GM21576 (cell line): ENCODE data around the gene TNFSF10.
"Not testable (repeated sequence)": the region's sequence is repeated elsewhere in the genome, so short reads cannot be mapped to it uniquely, and the experiment has no call there.

Experiments
- ATAC-seq: cut with Tn5 transposase; IDR thresholded peaks from one replicate; pipeline ENCODE4 v1.9.1; 2021; ENCODE audit warnings: mild to moderate bottlenecking, moderate library complexity; ENCODE audit not compliant: unreplicated experiment

Gene TNFSF10

GRCh38 chr3:172544404-172544803 lies 21.2 kb upstream of the TNFSF10 start:
- no peak for ATAC-seq

- no peak for ATAC-seq
Measured at GRCh38 chr3:172543884-172544283, 20.7 kb upstream of the TNFSF10 start.

GRCh38 chr3:172543419-172543818 lies 20.2 kb upstream of the TNFSF10 start:
- ATAC-seq, result no peak

DNA sequence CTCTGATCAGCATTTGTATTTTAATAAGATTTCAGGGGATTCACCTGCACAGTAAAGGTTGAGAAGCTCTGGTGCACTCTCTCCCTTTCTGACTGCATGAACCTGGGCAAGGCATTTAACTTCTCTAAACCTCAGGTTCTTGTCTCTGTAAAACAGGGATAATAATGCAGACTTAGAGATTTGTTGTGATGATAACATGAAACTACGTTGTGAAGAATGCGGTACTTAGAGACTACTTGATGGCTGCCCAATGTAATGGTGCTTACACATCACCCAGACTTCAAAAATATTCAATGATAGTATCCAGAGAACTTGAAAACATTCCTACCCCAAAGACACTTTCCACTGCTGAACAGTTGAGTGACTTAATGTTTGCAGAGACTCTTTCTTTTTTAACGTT lies 19.8 kb upstream of the TNFSF10 start:
- ATAC-seq, result no peak

GRCh38 chr3:172541945-172542488 lies 18.8 kb upstream of the TNFSF10 start:
- no peak for ATAC-seq

DNA sequence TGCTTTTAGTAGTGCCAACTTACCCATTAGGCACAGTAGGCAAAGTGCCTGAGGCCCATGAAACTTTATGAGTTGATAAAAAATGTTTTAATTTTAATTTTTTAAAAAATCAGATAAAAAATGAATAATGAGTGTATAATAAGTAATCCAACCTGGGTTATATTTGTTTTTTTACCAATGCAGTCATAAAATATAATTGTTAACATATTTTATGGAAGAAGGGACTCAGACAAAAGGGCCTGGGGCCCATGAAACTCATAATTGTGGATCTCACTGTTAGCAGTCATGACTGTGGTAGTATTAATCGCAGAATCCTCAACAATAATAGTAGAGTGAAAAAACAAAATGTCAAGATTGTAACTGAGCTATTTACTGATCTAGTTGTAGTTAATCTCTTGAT lies 16.8 kb upstream of the TNFSF10 start:
- no peak for ATAC-seq

GRCh38 chr3:172539273-172539672 lies 16.0 kb upstream of the TNFSF10 start:
- ATAC-seq, result no peak

DNA sequence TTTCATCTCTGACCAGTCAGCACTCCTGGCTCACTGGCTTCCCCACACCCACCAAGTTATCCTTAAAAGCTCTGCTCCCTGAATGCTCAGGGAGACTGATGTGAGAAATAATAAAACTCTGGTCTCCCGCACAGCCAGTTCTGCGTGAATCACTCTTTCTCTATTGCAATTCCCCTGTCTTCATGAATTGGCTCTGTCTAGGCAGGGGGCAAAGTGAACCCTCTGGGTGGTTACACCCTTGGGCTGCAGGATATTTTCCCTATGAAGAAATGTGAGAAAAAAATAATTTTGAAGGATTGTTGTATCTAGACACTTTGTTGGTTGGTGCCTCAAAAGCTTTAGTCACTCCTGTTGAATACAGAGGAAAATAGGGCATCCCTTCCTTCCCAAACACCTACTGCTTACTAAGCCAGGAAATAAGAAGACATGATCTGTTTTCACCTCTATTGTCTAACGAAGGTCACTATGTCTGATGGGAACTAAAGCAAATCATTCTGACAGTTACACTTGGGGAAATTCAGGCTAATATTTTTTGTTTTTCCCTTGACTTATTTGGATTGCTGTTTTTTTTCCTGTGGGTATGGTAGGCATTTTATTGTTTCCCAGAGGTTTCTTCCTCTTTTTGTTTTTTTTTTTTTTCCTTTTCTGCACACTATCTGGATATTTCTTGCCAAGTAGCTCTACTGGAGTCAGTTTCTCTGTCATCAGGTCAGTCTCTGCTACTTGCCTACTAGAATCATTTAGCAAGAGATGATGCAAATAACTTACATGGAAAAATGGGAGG lies 15.3 kb upstream of the TNFSF10 start:
- ATAC-seq, result no peak

DNA sequence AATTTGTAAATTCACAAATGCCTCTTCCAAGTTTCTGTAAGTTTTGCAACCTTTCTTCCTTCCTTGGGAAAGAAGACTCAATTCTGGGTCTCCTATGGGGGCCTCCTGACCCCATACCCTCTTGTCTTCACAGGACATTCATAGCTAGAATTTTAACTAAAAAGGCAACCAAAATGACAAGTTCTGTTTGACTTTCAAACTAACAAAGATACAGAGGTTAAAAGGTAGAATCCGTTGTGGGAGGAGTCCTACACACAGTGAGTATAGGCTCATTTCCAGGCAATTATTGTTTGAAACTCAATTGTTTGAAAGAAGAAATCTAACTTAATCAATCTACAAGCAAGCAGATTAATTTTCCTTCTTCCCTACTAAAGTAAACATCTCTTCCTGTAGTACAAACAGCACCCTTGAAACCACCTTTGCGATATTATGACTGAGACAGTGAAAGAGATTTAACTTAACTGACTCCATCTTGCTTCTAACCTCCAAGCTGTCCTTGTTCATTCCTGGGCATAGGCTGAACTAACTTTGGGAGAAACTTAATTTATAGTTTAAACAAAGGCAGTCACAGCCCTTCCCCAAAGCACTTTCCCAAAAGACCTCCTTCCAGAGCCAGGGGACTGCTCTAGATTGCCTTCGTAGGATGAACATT lies 14.4 kb upstream of the TNFSF10 start:
- no peak for ATAC-seq

DNA sequence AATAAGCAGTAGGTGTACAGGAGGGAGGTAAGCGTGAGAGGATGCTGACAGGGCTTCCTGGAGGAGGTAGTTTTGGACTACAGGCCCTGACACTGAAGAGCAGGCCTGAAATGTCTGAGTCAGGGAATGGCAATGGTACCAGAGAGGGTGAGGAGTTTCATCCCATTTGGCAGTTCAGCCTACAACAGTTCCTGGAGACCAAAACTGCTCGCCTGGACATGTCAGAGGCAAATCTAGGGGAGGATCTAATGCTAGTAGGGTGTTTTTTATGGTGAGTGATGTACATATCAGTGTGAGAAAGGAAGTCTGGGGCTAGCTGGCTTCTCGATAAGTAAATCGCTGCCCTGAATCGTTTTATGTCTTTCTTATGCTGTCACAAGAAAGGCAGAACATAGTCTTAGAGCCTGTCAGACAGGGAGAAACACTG lies 13.8 kb upstream of the TNFSF10 start:
- no peak for ATAC-seq

DNA sequence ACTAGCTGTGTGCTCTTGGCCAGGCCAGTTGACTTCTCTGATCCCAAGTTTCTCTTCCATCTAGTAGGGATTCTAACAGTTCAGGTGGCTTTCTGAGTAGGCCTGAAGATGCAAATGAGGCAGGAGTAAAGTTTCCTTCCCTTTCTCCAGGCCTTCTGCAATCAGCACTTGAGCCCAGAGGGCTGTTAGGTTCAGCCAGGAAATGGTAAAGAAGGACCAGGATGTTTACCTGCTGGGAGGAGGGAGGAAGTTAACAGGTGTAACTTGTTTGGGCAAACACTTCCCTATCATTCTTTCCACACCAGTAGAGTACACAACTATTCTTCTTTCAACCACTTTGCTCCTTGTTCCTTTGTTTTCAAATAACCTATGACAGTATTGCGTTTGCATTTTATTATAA lies 13.3 kb upstream of the TNFSF10 start:
- no peak for ATAC-seq

DNA sequence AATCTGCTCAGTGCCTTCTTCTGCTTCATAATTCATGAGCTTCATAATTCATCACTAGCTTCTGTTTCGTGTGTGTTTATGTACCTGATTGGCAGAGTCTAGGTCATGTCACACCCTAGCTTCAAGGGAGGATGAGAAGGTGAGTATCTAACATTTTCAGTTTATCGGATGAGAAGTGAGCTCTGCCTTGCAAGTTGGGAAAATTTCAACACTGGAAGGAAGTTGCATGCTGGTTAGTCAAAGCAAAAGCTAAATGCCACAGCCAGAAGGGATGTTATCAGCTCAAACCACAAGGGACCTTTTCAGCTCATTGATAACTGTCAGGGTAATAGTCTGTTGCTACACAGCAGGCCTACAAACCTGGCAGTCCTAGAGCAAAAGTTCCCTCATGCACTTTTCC lies 7.3 kb upstream of the TNFSF10 start:
- no peak for ATAC-seq

- no peak for ATAC-seq
Measured at GRCh38 chr3:172530101-172530561, 6.9 kb upstream of the TNFSF10 start.

DNA sequence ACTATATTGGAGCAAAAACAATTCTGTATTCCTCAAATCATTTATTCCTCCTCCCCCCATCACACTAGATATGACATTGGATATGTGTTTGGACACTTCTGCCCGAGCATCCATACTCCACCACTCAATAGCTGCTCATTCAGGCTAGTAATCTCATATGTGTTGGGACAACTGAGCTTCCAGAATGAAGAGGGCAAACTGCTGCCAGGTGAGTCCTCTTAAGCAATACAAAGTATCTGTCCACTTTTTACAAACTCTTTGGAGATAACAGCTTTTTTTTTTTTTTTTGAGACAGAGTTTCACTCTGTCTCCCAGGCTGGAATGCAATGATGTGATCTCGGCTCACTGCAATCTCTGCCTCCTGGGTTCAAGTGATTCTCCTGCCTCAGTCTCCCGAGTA lies 5.4 kb upstream of the TNFSF10 start:
- ATAC-seq, result no peak

DNA sequence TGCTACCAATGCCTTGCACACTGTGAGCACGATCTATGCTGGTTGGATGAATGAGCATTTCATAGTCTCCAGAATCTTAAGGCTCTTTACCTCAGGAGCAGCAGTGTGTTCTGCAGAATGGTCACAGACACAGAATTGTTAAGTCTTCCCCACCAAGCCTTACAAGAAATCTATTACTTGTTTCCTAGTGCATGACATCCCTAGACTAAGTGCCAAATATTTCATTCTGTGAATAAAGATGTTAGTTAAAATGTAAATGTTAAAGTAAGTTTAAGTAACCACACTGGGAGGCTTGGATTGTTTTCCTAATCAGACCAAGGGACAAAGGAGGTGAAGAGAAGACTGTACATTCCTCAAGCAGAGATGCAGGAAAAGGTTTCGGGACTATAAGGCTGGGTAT lies 4.1 kb upstream of the TNFSF10 start:
- no peak for ATAC-seq

DNA sequence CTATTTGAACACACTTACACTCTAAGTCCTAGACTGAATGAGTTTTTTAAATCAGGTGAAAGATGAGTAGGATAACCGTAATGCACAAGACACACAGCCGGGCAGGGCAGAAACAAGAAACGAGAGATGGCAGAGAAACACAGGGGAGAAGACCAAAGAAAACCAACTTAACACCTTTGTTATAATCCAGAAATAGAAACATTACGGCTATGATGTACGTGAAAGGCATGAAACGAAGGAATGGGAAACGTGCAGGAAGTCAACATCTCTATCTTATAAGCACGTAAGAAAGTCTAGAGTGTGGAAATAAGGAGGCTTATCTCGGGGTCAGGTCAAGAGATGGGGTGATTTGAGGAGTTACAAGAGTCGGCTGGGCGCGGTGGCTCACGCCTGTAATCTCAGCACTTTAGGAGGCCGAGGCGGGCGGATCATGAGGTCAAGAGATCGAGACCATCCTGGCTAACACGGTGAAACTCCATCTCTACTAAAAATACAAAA lies 1.9 kb upstream of the TNFSF10 start:
- no peak for ATAC-seq

GRCh38 chr3:172524611-172525010 lies 1.4 kb upstream of the TNFSF10 start:
- no peak for ATAC-seq

DNA sequence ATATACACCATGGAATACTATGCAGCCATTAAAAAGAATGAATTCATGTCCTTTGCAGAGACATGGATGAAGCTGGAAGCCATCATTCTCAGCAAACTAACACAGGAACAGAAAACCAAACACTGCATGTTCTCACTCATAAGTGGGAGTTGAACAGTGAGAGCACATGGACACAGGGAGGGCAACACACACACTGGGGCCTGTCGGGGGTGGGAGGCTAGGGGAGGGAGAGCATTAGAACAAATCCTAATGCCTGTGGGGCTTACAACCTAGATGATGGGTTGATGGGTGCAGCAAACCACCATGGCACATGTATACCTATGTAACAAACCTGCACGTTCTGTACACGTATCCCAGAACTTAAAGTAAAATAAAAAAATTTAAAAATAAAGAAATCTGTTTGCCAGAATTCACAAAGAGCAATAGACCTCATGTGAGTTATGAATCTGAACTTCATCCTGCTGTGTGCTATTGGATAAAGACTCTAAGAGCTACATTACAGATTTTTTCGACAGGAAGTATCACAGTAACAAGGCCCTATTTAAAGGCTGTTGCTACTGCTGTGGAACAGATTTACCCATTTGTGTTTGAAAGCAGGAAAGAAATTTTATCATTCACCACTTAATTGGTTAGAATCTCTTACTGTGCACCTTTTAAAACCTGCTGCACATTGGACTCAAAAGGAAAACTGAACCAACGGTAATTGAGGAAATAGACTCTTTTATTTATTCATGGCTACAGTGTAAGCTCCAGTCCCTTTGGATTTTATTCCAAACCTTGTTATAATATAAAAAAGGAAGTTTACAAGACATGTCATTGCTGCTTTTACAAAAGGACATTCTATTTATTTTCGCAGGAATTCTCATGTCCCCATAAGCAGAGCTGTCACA lies 1.1 kb downstream of the TNFSF10 start:
- not testable (repeated sequence) for ATAC-seq

GRCh38 chr3:172520301-172520831 lies 2.9 kb downstream of the TNFSF10 start:
- no peak for ATAC-seq

- no peak for ATAC-seq
Measured at GRCh38 chr3:172519740-172520139, 3.5 kb downstream of the TNFSF10 start.
